A549 (cell line): ENCODE measurements around the gene HELT. TPM values are rescaled to one million over a fixed set of nuclear protein-coding genes. Genes with fewer than 3 reads are reported as not detected.

Source experiments
- ATAC-seq, 2 experiments: fragments of 200-7000 bp in 1 of 2; fragments of >200 bp in 1 of 2; cut with Nextera tagmentation in 1 of 2; cut with Tn5 transposase in 1 of 2; 3 replicates each; pipeline versions ENCODE4 v1.8.0 to v1.9.1; 2018 to 2020; ENCODE audit warnings: mild to moderate bottlenecking in 1 of 2, moderate library complexity in 1 of 2
- CTCF ChIA-PET: fragments of 300-600 bp; sonication (Branson Sonifier 250); formaldehyde crosslinking; extraction: SDS; loops from one replicate; lab custom pipeline; 2021; ENCODE audit warnings: antibody characterized with exemption, inconsistent platforms; lab: Yijun Ruan, JAX
- POLR2A ChIA-PET: fragments of 350-600 bp; formaldehyde crosslinking; extraction: SDS; loops from one replicate; lab custom pipeline; 2021; ENCODE audit warnings: antibody characterized with exemption, inconsistent platforms; lab: Yijun Ruan, JAX
- DNase-seq, 2 experiments: peaks; one replicate each; pipeline versions ENCODE4 v3.0.0 to v3.0.0-alpha.2; 2011 to 2016; ENCODE audit warnings: low read depth in 1 of 2, low spot score in 1 of 2
- FAIRE-seq: peaks from 2 replicates; lab custom pipeline; 2011; peaks lifted over from hg19 to GRCh38; lab: Jason Lieb, UNC
- H3K27ac ChIP-seq, 2 experiments: fragments of >200 bp; sonication (Bioruptor Twin); formaldehyde crosslinking; 3 replicates each; pipeline ENCODE4 v1.5.1; 2016 to 2017
- H3K4me1 ChIP-seq: fragments of >200 bp; sonication (Bioruptor Twin); formaldehyde crosslinking; 3 replicates; pipeline ENCODE4 v1.6.1; 2016
- H3K4me2 ChIP-seq: fragments of >200 bp; sonication (Bioruptor Twin); formaldehyde crosslinking; 3 replicates; pipeline ENCODE4 v1.6.1; 2016
- H3K4me3 ChIP-seq: fragments of >200 bp; sonication (Bioruptor Twin); formaldehyde crosslinking; 3 replicates; pipeline ENCODE4 v1.5.1; 2016
- H3K9me3 ChIP-seq: fragments of >200 bp; sonication (Bioruptor Twin); formaldehyde crosslinking; 3 replicates; pipeline ENCODE4 v1.6.1; 2016
- CBX8 ChIP-seq: fragments of 200-600 bp; sonication (generic); IDR thresholded peaks from 2 replicates; pipeline ENCODE4 v1.6.1; 2016
- CEBPB ChIP-seq, 2 experiments: fragments of >200 bp in 1 of 2; sonication (Bioruptor Twin) in 1 of 2; formaldehyde crosslinking in 1 of 2; IDR thresholded peaks; 2 replicates each; pipeline ENCODE4 v1.6.1; 2012 to 2016
- CHD4 ChIP-seq: fragments of 200-600 bp; sonication (generic); IDR thresholded peaks from 2 replicates; pipeline ENCODE4 v1.6.1; 2016; ENCODE audit warnings: antibody characterized with exemption, mild to moderate bottlenecking, borderline replicate concordance
- E2F6 ChIP-seq: IDR thresholded peaks from 2 replicates; pipeline ENCODE4 v1.6.1; 2012; ENCODE audit warnings: low read depth, borderline replicate concordance
- EHMT2 ChIP-seq: fragments of 200-600 bp; sonication (generic); IDR thresholded peaks from 2 replicates; pipeline ENCODE4 v1.6.1; 2016; ENCODE audit warnings: antibody characterized with exemption, low read depth, mild to moderate bottlenecking, moderate library complexity
- FOSL2 ChIP-seq, 2 experiments: fragments of 450-650 bp in 1 of 2; fragments of >200 bp in 1 of 2; sonication (Bioruptor Twin) in 1 of 2; formaldehyde crosslinking; IDR thresholded peaks; 2 replicates each; pipeline versions ENCODE4 v1.5.0 to v1.6.1; 2016 to 2020; ENCODE audit warnings: mild to moderate bottlenecking in 1 of 2, moderate library complexity in 1 of 2
- GATA3 ChIP-seq: IDR thresholded peaks from 2 replicates; pipeline ENCODE4 v1.6.1; 2012; ENCODE audit warnings: borderline replicate concordance
- HDAC2 ChIP-seq: fragments of 200-600 bp; sonication (generic); IDR thresholded peaks from 2 replicates; pipeline ENCODE4 v1.6.1; 2016
- HMGXB4 ChIP-seq: fragments of 250-450 bp; sonication (Bioruptor Pico); IDR thresholded peaks from 2 replicates; pipeline ENCODE4 v1.5.0; 2021; ENCODE audit warnings: mild to moderate bottlenecking, moderate library complexity, borderline replicate concordance
- HOXA7 ChIP-seq: fragments of 250-450 bp; sonication (Bioruptor Pico); IDR thresholded peaks from 2 replicates; pipeline ENCODE4 v1.5.0; 2020; ENCODE audit warnings: mild to moderate bottlenecking, moderate library complexity
- JUN ChIP-seq, 2 experiments: fragments of >200 bp; sonication (Bioruptor Twin); formaldehyde crosslinking; IDR thresholded peaks; 2 replicates in 1 of 2; 3 replicates in 1 of 2; pipeline ENCODE4 v1.6.1; 2016 to 2017
- KDM1A ChIP-seq: fragments of 200-600 bp; sonication (generic); IDR thresholded peaks from 2 replicates; pipeline ENCODE4 v1.6.1; 2016; ENCODE audit warnings: low read depth, mild to moderate bottlenecking
- KDM5A ChIP-seq: fragments of 200-600 bp; sonication (generic); IDR thresholded peaks from 2 replicates; pipeline ENCODE4 v1.6.1; 2016; ENCODE audit warnings: antibody characterized with exemption, mild to moderate bottlenecking
- MAFK ChIP-seq: fragments of 450-650 bp; IDR thresholded peaks from 2 replicates; pipeline ENCODE4 v1.6.1; 2014; ENCODE audit not compliant: partially characterized antibody
- MYC ChIP-seq: IDR thresholded peaks from 2 replicates; pipeline ENCODE4 v1.6.1; 2012; ENCODE audit warnings: mild to moderate bottlenecking, inconsistent platforms, low read length, improper control_type of control experiment, borderline replicate concordance
- NFE2L2 ChIP-seq: fragments of 150-350 bp; conservative IDR thresholded peaks from 2 replicates; pipeline ENCODE4 v1.6.1; 2014; ENCODE audit warnings: low read length
- NPAS2 ChIP-seq: fragments of 250-450 bp; sonication (Bioruptor Pico); IDR thresholded peaks from 2 replicates; pipeline ENCODE4 v1.8.0; 2022; ENCODE audit warnings: mild to moderate bottlenecking, moderate library complexity, borderline replicate concordance
- RAD21 ChIP-seq, 2 experiments: fragments of >200 bp in 1 of 2; sonication (Bioruptor Twin) in 1 of 2; formaldehyde crosslinking in 1 of 2; IDR thresholded peaks in 1 of 2; conservative IDR thresholded peaks in 1 of 2; 2 replicates in 1 of 2; 3 replicates in 1 of 2; pipeline ENCODE4 v1.6.1; 2012 to 2018; ENCODE audit warnings: inconsistent platforms in 1 of 2
- RARB ChIP-seq: fragments of 250-450 bp; sonication (Bioruptor Pico); IDR thresholded peaks from 2 replicates; pipeline ENCODE4 v1.8.0; 2021; ENCODE audit warnings: mild to moderate bottlenecking, moderate library complexity
- TP53 ChIP-seq: fragments of 250-450 bp; sonication (Bioruptor Pico); IDR thresholded peaks from 2 replicates; pipeline ENCODE4 v1.5.0; 2021; ENCODE audit warnings: mild to moderate bottlenecking, moderate library complexity
- USF2 ChIP-seq: fragments of 450-650 bp; IDR thresholded peaks from 2 replicates; pipeline ENCODE4 v1.6.1; 2014; ENCODE audit warnings: antibody characterized with exemption
- ZSCAN20 ChIP-seq: fragments of 250-450 bp; sonication (Bioruptor Pico); IDR thresholded peaks from 2 replicates; pipeline ENCODE4 v1.8.0; 2022; ENCODE audit warnings: mild to moderate bottlenecking, moderate library complexity
- WGBS: methylation state at CpG from one replicate; pipeline ENCODE4 v1.1.6; 2017; ENCODE audit errors: missing lambda C conversion rate; 5-methylcytosine and 5-hydroxymethylcytosine counted together
- polyA plus RNA-seq, 4 experiments: library from polyadenylated mRNA; depleted of rRNA in 3 of 4; stranded (reverse); fragments of >200 nt; fragmentation: RNase III in 1 of 4; extraction: RNeasy Plus Mini Kit Qiagen cat#74134 plus additional on column Dnase treatment in 1 of 4; gene quantifications; 2 replicates in 3 of 4; 3 replicates in 1 of 4; pipeline ENCODE4 v1.2.3, GENCODE V29; 2011 to 2017
- TF ChIP-seq, protein P1 (sequence below): fragments of >200 bp; sonication (Bioruptor Twin); formaldehyde crosslinking; IDR thresholded peaks from 3 replicates; pipeline ENCODE4 v1.6.1; 2016
- TF ChIP-seq, protein P2 (sequence below): fragments of >200 bp; sonication (Bioruptor Twin); formaldehyde crosslinking; IDR thresholded peaks from 3 replicates; pipeline ENCODE4 v1.5.1; 2016

HELT gene
- polyA plus RNA-seq, 2 of the 4 experiments (the other 2 are of a cell fraction), result not detected

DNA sequence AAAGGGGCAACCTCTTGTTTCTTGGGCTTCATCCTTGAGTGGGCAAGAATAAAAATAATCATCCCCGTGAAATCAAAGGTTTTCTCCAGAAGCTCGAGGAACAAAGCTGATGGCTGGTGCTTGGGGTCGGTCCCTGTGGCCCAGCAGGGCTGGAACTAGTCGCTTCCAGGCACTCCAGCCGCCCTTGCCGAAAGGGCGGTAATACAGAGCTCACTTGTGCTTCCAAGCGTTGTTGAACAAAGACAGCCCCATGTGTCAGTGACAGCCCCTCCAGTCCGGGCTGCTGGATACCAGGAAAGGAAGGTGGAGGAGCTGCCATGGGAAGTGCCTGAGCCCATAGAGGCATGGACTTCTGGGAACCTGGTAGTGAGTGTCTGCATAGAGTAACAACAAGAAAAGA lies 5.2 kb downstream of the HELT start:
- WGBS, result 49% methylated on average over 9 of the region's 9 CpGs
- CTCF ChIA-PET, result interaction anchor here (1.0 to 1.1 kb wide), 3 partner anchors 16 to 111 kb away, joined by 3 read pairs; no protein-coding TSS in a partner anchor
- FAIRE-seq, result no peak
- H3K4me2 ChIP-seq, result no peak overlapping the region
- H3K4me1 ChIP-seq, result no peaks in the 10 kb centered on the region
- no peak for ATAC-seq
- no peak for TF ChIP-seq USF2
- no peak for TF ChIP-seq RAD21 (conservative IDR thresholded peaks at IDR 0.05 in 1 of 2, IDR thresholded peaks at IDR 0.05 in 1 of 2)
- no peak for TF ChIP-seq KDM1A
- no peak for TF ChIP-seq EHMT2
- no peak for TF ChIP-seq GATA3
- TF ChIP-seq TP53, result no peak
- TF ChIP-seq MAFK, result no peak
- TF ChIP-seq, protein P1, sequence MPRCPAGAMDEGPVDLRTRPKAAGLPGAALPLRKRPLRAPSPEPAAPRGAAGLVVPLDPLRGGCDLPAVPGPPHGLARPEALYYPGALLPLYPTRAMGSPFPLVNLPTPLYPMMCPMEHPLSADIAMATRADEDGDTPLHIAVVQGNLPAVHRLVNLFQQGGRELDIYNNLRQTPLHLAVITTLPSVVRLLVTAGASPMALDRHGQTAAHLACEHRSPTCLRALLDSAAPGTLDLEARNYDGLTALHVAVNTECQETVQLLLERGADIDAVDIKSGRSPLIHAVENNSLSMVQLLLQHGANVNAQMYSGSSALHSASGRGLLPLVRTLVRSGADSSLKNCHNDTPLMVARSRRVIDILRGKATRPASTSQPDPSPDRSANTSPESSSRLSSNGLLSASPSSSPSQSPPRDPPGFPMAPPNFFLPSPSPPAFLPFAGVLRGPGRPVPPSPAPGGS, result no peak
- no peak for TF ChIP-seq MYC
- TF ChIP-seq, all 56 proteins: peak for 0
- Histone ChIP-seq H3K9me3 (no peaks in the 10 kb centered on the region), H3K27ac (no peak overlapping the region), H3K4me3 (no peak overlapping the region)
- POLR2A ChIA-PET, result interaction anchor here (0.5 kb wide), 1 partner anchor 178 kb away, joined by 3 read pairs; no protein-coding TSS in a partner anchor
- no peak for DNase-seq

- CTCF ChIA-PET, result interaction anchor here (0.7 to 2.5 kb wide), 2 partner anchors 12 to 68 kb away, joined by 3 to 6 read pairs; no protein-coding TSS in a partner anchor
- POLR2A ChIA-PET, result no interaction called here
- DNase-seq, result no peak
- H3K27ac ChIP-seq, result no peak overlapping the region
- TF ChIP-seq NPAS2 (CRISPR knock-in tag) (no peak), FOSL2 (IDR thresholded peaks at IDR 0.05) (no peak), FOSL2 (CRISPR knock-in tag; IDR thresholded peaks at IDR 0.05) (no peak), CBX8 (no peak), RARB (CRISPR knock-in tag) (no peak), ZSCAN20 (no peak), EHMT2 (no peak), KDM5A (no peak), KDM1A (no peak), HOXA7 (CRISPR knock-in tag) (no peak), JUN (IDR thresholded peaks at IDR 0.05) (no peak), NFE2L2 (no peak)
- TF ChIP-seq, protein P2, sequence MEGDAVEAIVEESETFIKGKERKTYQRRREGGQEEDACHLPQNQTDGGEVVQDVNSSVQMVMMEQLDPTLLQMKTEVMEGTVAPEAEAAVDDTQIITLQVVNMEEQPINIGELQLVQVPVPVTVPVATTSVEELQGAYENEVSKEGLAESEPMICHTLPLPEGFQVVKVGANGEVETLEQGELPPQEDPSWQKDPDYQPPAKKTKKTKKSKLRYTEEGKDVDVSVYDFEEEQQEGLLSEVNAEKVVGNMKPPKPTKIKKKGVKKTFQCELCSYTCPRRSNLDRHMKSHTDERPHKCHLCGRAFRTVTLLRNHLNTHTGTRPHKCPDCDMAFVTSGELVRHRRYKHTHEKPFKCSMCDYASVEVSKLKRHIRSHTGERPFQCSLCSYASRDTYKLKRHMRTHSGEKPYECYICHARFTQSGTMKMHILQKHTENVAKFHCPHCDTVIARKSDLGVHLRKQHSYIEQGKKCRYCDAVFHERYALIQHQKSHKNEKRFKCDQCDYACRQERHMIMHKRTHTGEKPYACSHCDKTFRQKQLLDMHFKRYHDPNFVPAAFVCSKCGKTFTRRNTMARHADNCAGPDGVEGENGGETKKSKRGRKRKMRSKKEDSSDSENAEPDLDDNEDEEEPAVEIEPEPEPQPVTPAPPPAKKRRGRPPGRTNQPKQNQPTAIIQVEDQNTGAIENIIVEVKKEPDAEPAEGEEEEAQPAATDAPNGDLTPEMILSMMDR, result no peak
- TF ChIP-seq, all 56 proteins: peak for 0
- no peaks in the 10 kb centered on the region for H3K4me1 ChIP-seq
- H3K4me3 ChIP-seq, result no peak overlapping the region
- WGBS, result 51% methylated on average over 8 of the region's 8 CpGs
- no peak overlapping the region for H3K4me2 ChIP-seq
- H3K9me3 ChIP-seq, result no peaks in the 10 kb centered on the region
- FAIRE-seq, result no peak
- ATAC-seq, result no peak
Measured at GRCh38 chr4:185028625-185029024, 10.3 kb downstream of the HELT start.

GRCh38 chr4:185031611-185032010 lies 13.3 kb downstream of the HELT start:
- ChIA-PET CTCF (interaction anchor here (0.9 to 2.8 kb wide), 3 partner anchors 9 to 64 kb away, joined by 4 to 7 read pairs (median 4); partner anchors contain the start of gene HELT), POLR2A (no interaction called here)
- H3K4me2 ChIP-seq, result no peak overlapping the region
- H3K27ac ChIP-seq, result no peak overlapping the region
- no peaks in the 10 kb centered on the region for H3K4me1 ChIP-seq
- FAIRE-seq, result no peak
- H3K9me3 ChIP-seq, result no peaks in the 10 kb centered on the region
- no peak for DNase-seq
- 10% methylated on average over 6 of the region's 6 CpGs for WGBS
- H3K4me3 ChIP-seq, result no peak overlapping the region
- no peak for ATAC-seq
- no peak for TF ChIP-seq JUN (IDR thresholded peaks at IDR 0.05)
- no peak for TF ChIP-seq HMGXB4 (CRISPR knock-in tag)
- no peak for TF ChIP-seq CHD4
- TF ChIP-seq E2F6, result no peak
- TF ChIP-seq, protein P2, result no peak
- no peak for TF ChIP-seq CEBPB (IDR thresholded peaks at IDR 0.05)
- no peak for TF ChIP-seq HDAC2
